GM10248 (cell line): Measurements from ENCODE around the gene SERGEF.
"Not testable (repeated sequence)": the region's sequence is repeated elsewhere in the genome, so short reads cannot be mapped to it uniquely, and the experiment has no call there.

Experiments
- CTCF ChIA-PET: fragments of 300-600 bp; sonication (Branson Sonifier 250); formaldehyde crosslinking; extraction: SDS; loops from one replicate; lab custom pipeline; 2021; ENCODE audit warnings: antibody characterized with exemption; lab: Yijun Ruan, JAX
- POLR2A ChIA-PET: fragments of 350-650 bp; sonication (Branson Sonifier 250); formaldehyde crosslinking; extraction: SDS; loops from one replicate; lab custom pipeline; 2020; ENCODE audit warnings: antibody characterized with exemption; lab: Yijun Ruan, JAX
- DNase-seq: peaks from one replicate; pipeline ENCODE4 v3.0.0; 2012; ENCODE audit errors: extremely low spot score
- TF ChIP-seq, protein P1 (sequence below): IDR thresholded peaks from 2 replicates; pipeline ENCODE4 v1.5.1; 2012; ENCODE audit warnings: mild to moderate bottlenecking, low read depth; ENCODE audit errors: extremely low read depth, missing control alignments, control extremely low read depth

The SERGEF gene

DNA sequence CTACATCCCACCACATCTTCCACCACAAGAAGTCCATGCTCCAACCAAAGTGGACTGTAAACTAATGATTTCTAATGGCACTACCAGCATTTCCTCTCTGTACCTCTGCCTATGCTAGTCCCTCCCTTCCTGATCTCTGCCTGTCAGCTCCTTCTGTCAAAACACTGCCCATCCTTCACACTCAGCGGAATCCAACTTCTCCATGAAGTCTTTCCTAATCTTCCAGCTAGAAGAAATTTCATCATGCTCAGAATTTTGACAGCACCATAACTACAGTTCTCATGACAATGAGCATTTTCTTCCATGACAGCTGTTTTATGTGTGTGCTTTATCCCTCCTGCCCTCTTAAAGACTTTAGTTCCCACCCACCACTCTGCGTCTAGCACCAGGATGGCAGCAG is 111.4 kb downstream of the SERGEF start:
- TF ChIP-seq, protein P1, sequence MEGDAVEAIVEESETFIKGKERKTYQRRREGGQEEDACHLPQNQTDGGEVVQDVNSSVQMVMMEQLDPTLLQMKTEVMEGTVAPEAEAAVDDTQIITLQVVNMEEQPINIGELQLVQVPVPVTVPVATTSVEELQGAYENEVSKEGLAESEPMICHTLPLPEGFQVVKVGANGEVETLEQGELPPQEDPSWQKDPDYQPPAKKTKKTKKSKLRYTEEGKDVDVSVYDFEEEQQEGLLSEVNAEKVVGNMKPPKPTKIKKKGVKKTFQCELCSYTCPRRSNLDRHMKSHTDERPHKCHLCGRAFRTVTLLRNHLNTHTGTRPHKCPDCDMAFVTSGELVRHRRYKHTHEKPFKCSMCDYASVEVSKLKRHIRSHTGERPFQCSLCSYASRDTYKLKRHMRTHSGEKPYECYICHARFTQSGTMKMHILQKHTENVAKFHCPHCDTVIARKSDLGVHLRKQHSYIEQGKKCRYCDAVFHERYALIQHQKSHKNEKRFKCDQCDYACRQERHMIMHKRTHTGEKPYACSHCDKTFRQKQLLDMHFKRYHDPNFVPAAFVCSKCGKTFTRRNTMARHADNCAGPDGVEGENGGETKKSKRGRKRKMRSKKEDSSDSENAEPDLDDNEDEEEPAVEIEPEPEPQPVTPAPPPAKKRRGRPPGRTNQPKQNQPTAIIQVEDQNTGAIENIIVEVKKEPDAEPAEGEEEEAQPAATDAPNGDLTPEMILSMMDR = no peak
- POLR2A ChIA-PET = no interaction called here
- CTCF ChIA-PET = interaction anchor here (2.0 to 2.3 kb wide), 3 partner anchors 11 to 170 kb away, joined by 6 to 7 read pairs (median 7); no protein-coding TSS in a partner anchor
- DNase-seq = no peak

DNA sequence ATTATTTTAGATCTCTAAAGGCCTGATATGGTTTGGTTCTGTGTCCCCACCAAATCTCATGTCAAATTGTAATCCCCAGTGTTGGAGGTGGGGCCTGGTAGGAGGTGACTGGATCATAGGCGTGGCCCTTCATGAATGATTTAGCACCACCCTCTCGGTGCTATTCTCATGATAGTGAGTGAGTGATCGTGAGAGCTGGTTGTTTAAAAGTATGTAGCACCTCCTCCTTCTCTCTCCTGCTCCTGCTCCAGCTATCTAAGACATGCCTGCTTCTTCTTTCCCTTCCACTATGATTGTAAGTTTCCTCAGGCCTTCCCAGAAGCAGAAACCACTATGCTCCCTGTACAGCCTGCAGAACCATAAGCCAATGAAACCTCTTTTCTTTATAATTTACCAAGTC is 114.1 kb downstream of the SERGEF start:
- no peak for DNase-seq
- CTCF ChIA-PET = interaction anchor here (1.1 to 1.2 kb wide), 3 partner anchors 24 to 169 kb away, joined by 3 to 4 read pairs (median 3); no protein-coding TSS in a partner anchor
- TF ChIP-seq, protein P1 = no peak
- POLR2A ChIA-PET = no interaction called here

DNA sequence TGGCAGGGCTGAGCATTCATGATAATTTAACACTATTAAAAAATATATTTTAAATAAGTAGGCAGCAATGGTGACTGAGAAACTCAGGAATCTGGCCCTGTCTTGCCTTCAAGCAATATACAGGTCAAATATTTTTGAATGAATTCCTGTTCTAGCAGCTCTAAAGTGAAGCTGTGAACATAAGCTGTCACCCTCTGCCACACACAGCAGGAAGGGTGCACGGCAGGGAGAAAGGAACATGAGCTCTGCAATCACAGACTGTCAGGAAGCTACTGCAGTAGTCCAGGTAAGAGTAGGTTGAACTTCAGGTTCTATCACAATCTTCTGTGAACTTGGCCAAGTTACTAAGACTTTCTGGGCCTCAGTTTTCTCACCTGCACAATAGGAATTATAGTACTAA is 114.8 kb downstream of the SERGEF start:
- POLR2A ChIA-PET = no interaction called here

DNA sequence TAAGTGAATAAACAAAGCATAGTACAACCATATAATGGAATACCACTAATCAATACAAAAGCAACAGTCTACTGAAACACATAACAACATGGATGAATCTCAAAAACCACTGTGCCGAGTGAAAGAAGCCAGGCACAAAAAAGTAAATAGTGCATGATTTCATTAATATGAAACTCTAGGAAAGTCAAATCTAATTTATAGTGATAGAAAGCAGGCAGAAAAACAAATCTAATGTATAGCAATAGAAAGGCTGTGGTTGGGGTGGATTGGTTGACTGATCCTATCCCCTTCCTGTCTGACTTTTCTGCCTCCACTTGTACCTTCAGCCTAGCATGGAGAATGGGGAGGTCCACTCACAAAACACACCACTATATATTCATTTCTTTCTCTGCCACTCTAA is 115.4 kb downstream of the SERGEF start:
- DNase-seq = no peak
- POLR2A ChIA-PET = no interaction called here
- CTCF ChIA-PET = interaction anchor here (1.1 to 1.2 kb wide), 4 partner anchors 26 to 168 kb away, joined by 3 to 4 read pairs (median 3); no protein-coding TSS in a partner anchor
- TF ChIP-seq, protein P1 = no peak

More for the DNA sequence above, 114.8 kb downstream of the SERGEF start:
- DNase-seq = no peak
- TF ChIP-seq, protein P1 = no peak
- CTCF ChIA-PET = interaction anchor here (1.1 to 1.2 kb wide), 3 partner anchors 25 to 168 kb away, joined by 3 to 4 read pairs (median 3); no protein-coding TSS in a partner anchor

DNA sequence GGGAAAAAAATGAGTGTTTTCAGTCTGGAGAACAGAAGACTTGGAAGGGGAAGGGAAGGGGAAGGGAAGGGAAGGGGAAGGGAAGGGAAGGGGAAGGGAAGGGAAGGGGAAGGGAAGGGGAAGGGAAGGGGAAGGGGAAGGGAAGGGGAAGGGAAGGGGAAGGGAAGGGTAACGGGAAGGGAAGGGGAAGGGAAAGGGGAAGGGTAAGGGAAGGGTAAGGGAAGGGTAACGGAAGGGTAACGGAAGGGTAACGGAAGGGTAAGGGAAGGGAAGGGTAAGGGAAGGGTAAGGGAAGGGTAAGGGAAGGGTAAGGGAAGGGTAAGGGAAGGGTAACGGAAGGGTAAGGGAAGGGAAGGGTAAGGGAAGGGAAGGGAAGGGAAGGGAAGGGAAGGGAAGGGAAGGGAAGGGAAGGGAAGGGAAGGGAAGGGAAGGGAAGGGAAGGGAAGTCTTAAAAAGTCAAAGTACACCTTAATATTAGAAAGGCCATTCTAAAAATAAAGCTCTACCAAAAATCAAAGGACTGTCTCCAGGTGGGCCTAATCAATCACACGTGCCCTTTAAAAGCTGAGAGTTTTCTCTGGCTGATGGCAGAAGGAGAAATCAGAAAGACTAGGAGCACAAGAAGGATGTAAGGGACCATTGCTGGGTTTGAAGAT is 116.2 kb downstream of the SERGEF start:
- DNase-seq, POLR2A ChIA-PET: not testable (repeated sequence)
- CTCF ChIA-PET = interaction anchor here (1.2 kb wide), 1 partner anchor 166 kb away, joined by 3 read pairs; no protein-coding TSS in a partner anchor

DNA sequence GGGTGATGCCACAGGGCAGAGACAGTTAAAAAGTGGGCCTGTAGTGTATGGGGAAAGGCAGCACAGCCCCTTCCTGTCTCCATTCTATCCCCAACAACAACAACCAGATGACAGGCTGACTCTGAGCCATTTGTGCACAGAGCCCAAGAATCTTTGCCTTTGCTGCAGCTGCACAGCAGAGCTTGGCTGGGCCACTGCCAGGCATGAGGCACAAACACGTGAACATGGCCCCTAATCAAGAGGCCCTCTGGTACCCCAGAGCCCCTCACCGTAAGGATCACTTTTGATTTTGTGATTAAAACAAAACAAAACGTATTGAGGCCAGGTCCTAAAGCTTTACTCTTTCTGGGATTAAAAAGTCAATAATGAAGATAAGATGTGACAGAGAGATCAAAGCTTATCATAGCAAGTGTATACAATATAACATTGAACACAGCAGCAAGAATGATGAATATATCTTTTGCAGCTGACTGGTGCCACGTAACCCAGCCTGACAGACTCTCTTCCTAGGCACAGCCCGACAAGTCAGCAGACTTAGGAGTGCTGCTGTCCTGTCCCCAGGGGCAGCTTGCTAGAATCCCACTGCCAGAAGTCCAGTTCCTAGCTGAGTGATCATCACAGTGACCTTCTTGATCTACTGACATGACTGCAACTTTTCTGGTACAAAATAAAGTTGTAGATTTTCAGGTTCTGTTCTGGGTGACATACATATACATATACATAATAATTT is 117.8 kb downstream of the SERGEF start:
- DNase-seq = no peak
- ChIA-PET POLR2A (no interaction called here), CTCF (interaction anchor here (1.6 to 2.2 kb wide), 2 partner anchors 11 to 16 kb away, joined by 3 to 8 read pairs; no protein-coding TSS in a partner anchor)
- TF ChIP-seq, protein P1 = no peak
